DND-41 (cell line): Measurements from ENCODE around the gene MSX2.

Source experiments
- ATAC-seq: fragments of 200-7000 bp; cut with Tn5 transposase; 3 replicates; pipeline ENCODE4 v1.9.1; 2021; ENCODE audit warnings: low read depth; ENCODE audit not compliant: insufficient read depth
- DNase-seq: peaks from one replicate; pipeline ENCODE4 v3.0.0-alpha.2; 2020
- H2AFZ ChIP-seq: 2 replicates; pipeline ENCODE4 v1.6.0; 2012; ENCODE audit warnings: low read depth, low read length
- H3K27ac ChIP-seq: 2 replicates; pipeline ENCODE4 v1.5.1; 2012; ENCODE audit warnings: low read length, inconsistent platforms
- H3K27me3 ChIP-seq: fragments of 200-600 bp; sonication (generic); 2 replicates; pipeline ENCODE4 v1.6.0; 2012; ENCODE audit warnings: low read length, mild to moderate bottlenecking, inconsistent platforms; ENCODE audit not compliant: insufficient read depth, poor library complexity
- H3K36me3 ChIP-seq: 2 replicates; pipeline ENCODE4 v1.5.1; 2012; ENCODE audit warnings: low read length, inconsistent platforms; ENCODE audit not compliant: insufficient read depth
- H3K4me1 ChIP-seq: 2 replicates; pipeline ENCODE4 v1.5.1; 2012; ENCODE audit warnings: mild to moderate bottlenecking, low read length; ENCODE audit not compliant: insufficient read depth
- H3K4me2 ChIP-seq: 2 replicates; pipeline ENCODE4 v1.6.0; 2012; ENCODE audit warnings: mild to moderate bottlenecking, moderate library complexity, low read length, inconsistent platforms; ENCODE audit not compliant: insufficient read depth
- H3K4me3 ChIP-seq, 2 experiments: fragments of 200-600 bp in 1 of 2; shearing (Covaris generic) in 1 of 2; 2 replicates each; pipeline ENCODE4 v1.5.1; 2012 to 2016; ENCODE audit warnings: inconsistent platforms in 2 of 2, low read length in 2 of 2, mild to moderate bottlenecking in 2 of 2, low read depth in 1 of 2, moderate library complexity in 1 of 2
- H3K79me2 ChIP-seq: 2 replicates; pipeline ENCODE4 v1.6.0; 2012; ENCODE audit warnings: low read length, inconsistent platforms; ENCODE audit not compliant: insufficient read depth
- H3K9ac ChIP-seq: 2 replicates; pipeline ENCODE4 v1.6.0; 2012; ENCODE audit warnings: low read depth, mild to moderate bottlenecking, inconsistent platforms, low read length, moderate library complexity
- H3K9me3 ChIP-seq: 2 replicates; pipeline ENCODE4 v1.5.1; 2012; ENCODE audit warnings: low read length, moderate library complexity, mild to moderate bottlenecking, inconsistent platforms; ENCODE audit not compliant: insufficient read depth, severe bottlenecking
- H4K20me1 ChIP-seq: 2 replicates; pipeline ENCODE4 v1.6.0; 2012; ENCODE audit warnings: low read length; ENCODE audit not compliant: insufficient read depth
- CTCF ChIP-seq: IDR thresholded peaks from 2 replicates; pipeline ENCODE4 v1.5.1; 2012; ENCODE audit warnings: borderline replicate concordance, low read length, moderate library complexity, mild to moderate bottlenecking; ENCODE audit not compliant: poor library complexity, severe bottlenecking; ENCODE audit errors: extremely low read depth
- EZH2 ChIP-seq: IDR thresholded peaks from 3 replicates; pipeline ENCODE4 v1.6.1; 2012; ENCODE audit warnings: borderline replicate concordance, low read depth, mild to moderate bottlenecking, moderate library complexity, low read length, inconsistent platforms; ENCODE audit not compliant: severe bottlenecking

MSX2 gene

GRCh38 chr5:174708476-174709207 lies 15.7 kb upstream of the MSX2 start:
- ATAC-seq (no peak), DNase-seq (no peak)

GRCh38 chr5:174714751-174715150 lies 9.6 kb upstream of the MSX2 start:
- no peak overlapping the region for H3K4me3 ChIP-seq
- TF ChIP-seq EZH2 (no peak), CTCF (no peak)

More at GRCh38 chr5:174708476-174709207, 15.7 kb upstream of the MSX2 start:
- H3K79me2 ChIP-seq: no peaks in the 10 kb centered on the region
- H3K4me1 ChIP-seq: no peaks in the 10 kb centered on the region
- no peak overlapping the region for H2AFZ ChIP-seq
- no peak overlapping the region for H3K4me2 ChIP-seq
- H3K9ac ChIP-seq: no peak overlapping the region
- no peak for TF ChIP-seq CTCF
- no peak for TF ChIP-seq EZH2
- H4K20me1 ChIP-seq: no peaks in the 10 kb centered on the region
- H3K27ac ChIP-seq: no peak overlapping the region
- no peaks in the 10 kb centered on the region for H3K27me3 ChIP-seq
- no peaks in the 10 kb centered on the region for H3K36me3 ChIP-seq
- H3K4me3 ChIP-seq: no peak overlapping the region
- H3K9me3 ChIP-seq: no peaks in the 10 kb centered on the region

GRCh38 chr5:174715804-174716203 lies 8.6 kb upstream of the MSX2 start:
- Histone ChIP-seq H3K79me2 (no peaks in the 10 kb centered on the region), H3K9me3 (no peaks in the 10 kb centered on the region), H3K36me3 (no peaks in the 10 kb centered on the region), H3K27me3 (peaks cover 3% of the 10 kb centered on the region), H3K4me2 (no peak overlapping the region), H3K4me1 (no peaks in the 10 kb centered on the region), H3K9ac (no peak overlapping the region), H4K20me1 (no peaks in the 10 kb centered on the region), H3K27ac (no peak overlapping the region), H3K4me3 (no peak overlapping the region), H2AFZ (no peak overlapping the region)
- no peak for ATAC-seq
- DNase-seq: no peak
- TF ChIP-seq CTCF (no peak), EZH2 (no peak)

More at GRCh38 chr5:174714751-174715150, 9.6 kb upstream of the MSX2 start:
- Histone ChIP-seq H3K9ac (no peak overlapping the region), H2AFZ (no peak overlapping the region), H3K27me3 (peaks cover 3% of the 10 kb centered on the region), H3K79me2 (no peaks in the 10 kb centered on the region), H3K36me3 (no peaks in the 10 kb centered on the region), H4K20me1 (no peaks in the 10 kb centered on the region), H3K4me1 (no peaks in the 10 kb centered on the region), H3K4me2 (no peak overlapping the region), H3K9me3 (no peaks in the 10 kb centered on the region), H3K27ac (no peak overlapping the region)
- ATAC-seq (no peak), DNase-seq (no peak)
